Mesenteric fat pad (tissue), 1 donor: Measurements from ENCODE around the gene COL4A6. TPM values are rescaled to one million over a fixed set of nuclear protein-coding genes. Genes with fewer than 3 reads are reported as not detected.

Experiments used
- total RNA-seq: library from RNA; stranded (reverse); fragmentation: NEBNext Ultra II Directional; extraction: Animal tissue kit (Norgen Biotek cat#: 25700); gene quantifications from one replicate; pipeline ENCODE4 v1.2.1, GENCODE V29; 2021
- donor health status: DM: yes; HTN: yes; CAD: no.

Gene COL4A6
- total RNA-seq, 1 donor from 2014 or later: 0.16 TPM

Other genes with a start within 250 kb of the COL4A6 start
- gene COL4A5, start 1.4 kb upstream of the COL4A6 start, total RNA-seq: 1.7 TPM